IPS-18c (cell line): ENCODE measurements around the gene UQCRC1.
"Not testable (repeated sequence)": the region's sequence is repeated elsewhere in the genome, so short reads cannot be mapped to it uniquely, and the experiment has no call there.

Experiments used
- H3K4me3 ChIP-seq: 2 replicates; pipeline ENCODE4 v1.7.0; 2013; ENCODE audit warnings: low read depth, mild to moderate bottlenecking, low read length, moderate library complexity; ENCODE audit not compliant: insufficient read depth
- H3K9me3 ChIP-seq: one replicate; pipeline ENCODE4 v1.6.1; 2013; ENCODE audit warnings: mild to moderate bottlenecking, low read length, moderate library complexity; ENCODE audit not compliant: control insufficient read depth, insufficient read depth

Gene UQCRC1

DNA sequence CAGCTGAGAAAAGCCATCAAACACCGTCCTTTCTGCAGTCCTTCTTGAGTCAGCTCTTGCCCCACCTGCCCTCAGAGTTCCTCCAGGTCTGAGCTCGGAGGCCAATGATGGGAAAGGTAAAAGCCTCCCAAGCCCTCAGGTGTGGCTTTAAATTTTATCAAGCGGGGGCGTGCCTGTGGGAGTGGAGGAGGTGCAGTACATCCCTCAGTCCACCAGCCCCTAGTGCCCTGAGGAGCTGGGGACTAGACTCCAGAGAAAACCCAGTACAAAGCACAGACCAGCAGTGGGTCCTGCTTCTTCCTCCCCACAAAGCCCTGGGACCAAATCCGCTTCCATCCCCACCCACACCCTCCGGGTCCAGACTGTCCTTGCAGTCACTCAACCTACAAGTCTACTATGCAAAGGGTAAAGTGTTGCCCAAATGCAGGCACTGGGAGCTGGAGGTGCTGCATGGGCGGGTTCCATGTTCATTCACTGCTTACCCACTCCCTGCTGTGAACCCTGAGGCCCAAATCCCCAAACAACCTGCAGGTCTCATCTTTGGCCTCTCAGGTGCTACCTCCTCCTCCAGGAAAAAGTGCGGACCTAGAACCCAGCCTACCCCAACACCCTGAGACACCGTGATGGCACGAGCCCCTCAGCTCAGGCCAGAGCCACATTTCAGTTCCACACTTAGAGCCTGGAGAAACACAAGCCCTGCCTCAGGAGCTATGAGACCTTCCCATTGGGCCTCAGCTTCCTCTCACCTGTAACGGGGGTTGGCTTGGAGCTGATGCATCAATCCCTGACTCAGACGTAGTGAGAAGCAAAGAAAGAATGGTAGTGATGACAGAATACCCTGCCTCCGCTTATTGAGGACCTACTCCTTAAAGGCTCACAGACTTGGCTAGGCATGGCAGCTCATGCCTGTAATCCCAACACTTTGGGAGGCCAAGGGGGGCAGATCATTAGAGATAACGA lies 55.3 kb downstream of the UQCRC1 start:
- no peak overlapping the region for H3K4me3 ChIP-seq
- no peaks in the 10 kb centered on the region for H3K9me3 ChIP-seq

DNA sequence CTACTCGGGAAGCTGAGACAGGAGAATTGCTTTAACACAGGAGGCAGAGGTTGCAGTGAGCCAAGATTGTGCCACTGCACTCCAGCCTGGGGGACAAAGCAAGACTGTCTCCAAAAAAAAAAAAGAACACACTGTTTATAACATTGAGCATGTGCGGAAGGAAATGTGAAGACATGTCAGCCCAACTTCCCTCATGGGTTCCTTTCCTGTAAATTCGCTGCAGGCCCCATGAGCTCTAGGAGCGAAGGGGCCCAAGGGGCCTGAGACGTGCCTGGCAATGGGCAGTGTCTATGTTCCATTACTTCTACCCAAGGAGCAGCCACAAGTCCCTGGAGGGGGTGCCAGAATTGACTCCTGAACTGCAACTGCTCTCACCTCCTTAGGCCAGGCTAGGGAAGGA lies 56.1 kb downstream of the UQCRC1 start:
- Histone ChIP-seq H3K4me3 (no peak overlapping the region), H3K9me3 (no peaks in the 10 kb centered on the region)

DNA sequence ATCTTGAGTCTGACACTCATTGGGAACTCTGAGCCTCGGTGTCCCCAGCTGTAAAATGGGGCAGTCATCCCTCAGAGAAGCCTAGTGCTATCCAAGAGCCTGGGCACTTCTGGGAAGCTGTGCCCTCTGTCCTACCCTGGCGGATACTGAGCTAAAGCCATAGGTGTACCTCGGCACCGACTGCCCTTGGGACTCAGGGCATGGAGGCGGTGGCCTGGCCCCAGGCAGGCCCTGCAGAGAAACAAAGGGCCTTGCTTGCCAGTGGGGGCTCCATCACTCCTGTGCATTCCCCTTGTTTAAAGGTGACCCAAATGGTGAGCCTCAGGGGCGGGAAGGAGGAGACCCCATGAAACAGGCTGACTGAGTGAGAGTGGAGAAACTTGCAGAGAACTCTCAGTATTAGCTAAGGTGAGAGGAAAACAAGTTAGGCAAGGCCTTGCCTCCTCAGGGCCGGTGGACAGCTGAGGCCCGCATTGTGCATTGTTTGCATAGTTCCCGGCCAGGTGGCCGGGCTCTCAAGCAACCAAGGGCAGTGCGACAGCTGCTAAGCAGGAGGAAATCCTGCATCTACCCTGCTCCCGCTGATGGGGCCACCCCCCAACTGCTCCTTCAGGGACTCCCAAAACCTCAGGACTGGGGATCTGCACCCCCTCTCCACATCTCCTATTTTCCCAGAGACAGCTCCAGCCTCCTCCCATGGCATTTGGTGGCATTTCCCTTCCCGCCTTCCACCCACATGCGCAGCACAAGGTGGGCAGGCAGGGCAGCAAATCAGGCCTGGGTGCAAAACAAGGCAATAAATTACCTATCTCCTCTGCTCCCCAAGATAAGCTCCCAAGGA lies 57.1 kb downstream of the UQCRC1 start:
- Histone ChIP-seq H3K9me3 (no peaks in the 10 kb centered on the region), H3K4me3 (no peak overlapping the region)

DNA sequence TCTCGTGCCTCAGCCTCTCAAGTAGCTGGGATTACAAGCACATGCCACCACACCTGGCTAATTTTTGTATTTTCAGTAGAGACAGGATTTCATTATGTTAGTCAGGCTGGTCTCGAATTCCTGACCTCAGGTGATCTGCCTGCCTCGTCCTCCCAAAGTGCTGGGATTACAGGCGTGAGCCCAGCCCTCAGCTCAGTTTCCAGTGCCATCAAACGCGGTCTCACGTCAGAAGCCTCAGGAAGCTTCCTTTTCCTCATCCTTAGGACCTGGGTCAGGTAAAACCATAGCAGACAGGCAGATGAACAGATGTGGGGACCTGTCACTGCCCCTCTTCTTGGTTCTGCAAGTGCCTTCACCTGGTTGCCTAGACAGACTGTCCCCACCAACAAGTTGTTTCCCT lies 57.8 kb downstream of the UQCRC1 start:
- H3K9me3 ChIP-seq = not testable (repeated sequence)

More for the DNA sequence above, 57.8 kb downstream of the UQCRC1 start:
- H3K4me3 ChIP-seq = not testable (repeated sequence)
